GM23338 (cell line): Measurements from ENCODE around the gene RPL12. TPM values are rescaled to one million over a fixed set of nuclear protein-coding genes. Genes with fewer than 3 reads are reported as not detected.

Source experiments
- ATAC-seq: fragments of 200-7000 bp; cut with Tn5 transposase; 3 replicates; pipeline ENCODE4 v1.9.1; 2020
- DNase-seq: peaks from one replicate; pipeline ENCODE4 v3.0.0-alpha.2; 2015; ENCODE audit warnings: low spot score
- H2AFZ ChIP-seq: fragments of 200-600 bp; sonication (generic); 2 replicates; pipeline ENCODE4 v1.8.0; 2016; ENCODE audit warnings: antibody characterized with exemption, mild to moderate bottlenecking, moderate library complexity
- H3F3A ChIP-seq: fragments of 200-600 bp; sonication (generic); replicated peaks from 2 replicates; pipeline ENCODE4 v1.8.0; 2017; ENCODE audit warnings: antibody characterized with exemption, mixed run types, low read depth
- H3K27ac ChIP-seq: fragments of 200-600 bp; sonication (generic); 2 replicates; pipeline ENCODE4 v1.6.1; 2016; ENCODE audit warnings: low read depth
- H3K27me3 ChIP-seq: fragments of 200-600 bp; sonication (generic); 2 replicates; pipeline ENCODE4 v1.8.0; 2016; ENCODE audit warnings: mild to moderate bottlenecking, mixed run types, moderate library complexity; ENCODE audit not compliant: insufficient read depth
- H3K36me3 ChIP-seq: fragments of 200-600 bp; sonication (generic); 2 replicates; pipeline ENCODE4 v1.8.0; 2016; ENCODE audit warnings: mild to moderate bottlenecking; ENCODE audit not compliant: insufficient read depth
- H3K4me1 ChIP-seq: fragments of 200-600 bp; sonication (generic); 2 replicates; pipeline ENCODE4 v1.8.0; 2016; ENCODE audit warnings: mild to moderate bottlenecking, moderate library complexity; ENCODE audit not compliant: insufficient read depth
- H3K4me2 ChIP-seq: fragments of 200-600 bp; sonication (generic); 2 replicates; pipeline ENCODE4 v1.7.1; 2017; ENCODE audit warnings: mixed run types
- H3K4me3 ChIP-seq: fragments of 200-600 bp; sonication (generic); 2 replicates; pipeline ENCODE4 v1.6.1; 2016; ENCODE audit warnings: mixed run types
- H3K79me2 ChIP-seq: fragments of 200-600 bp; sonication (generic); replicated peaks from 2 replicates; pipeline ENCODE4 v1.8.0; 2017; ENCODE audit warnings: mild to moderate bottlenecking; ENCODE audit not compliant: insufficient read depth
- H3K9me2 ChIP-seq: fragments of 200-600 bp; sonication (generic); 2 replicates; pipeline ENCODE4 v1.8.0; 2017; ENCODE audit not compliant: insufficient read depth
- H4K20me1 ChIP-seq: fragments of 200-600 bp; sonication (generic); replicated peaks from 2 replicates; pipeline ENCODE4 v1.8.0; 2017; ENCODE audit warnings: mild to moderate bottlenecking; ENCODE audit not compliant: insufficient read depth
- H3K27ac Mint-ChIP-seq: 2 replicates; pipeline ENCODE4 v1.8.0; 2020; ENCODE audit warnings: inconsistent platforms, mild to moderate bottlenecking, moderate library complexity, mixed read lengths
- H3K27me3 Mint-ChIP-seq: 3 replicates; pipeline ENCODE4 v1.8.0; 2022; ENCODE audit warnings: low read depth, mild to moderate bottlenecking, moderate library complexity, mixed read lengths, inconsistent platforms; ENCODE audit not compliant: insufficient read depth, poor library complexity
- H3K36me3 Mint-ChIP-seq: 3 replicates; pipeline ENCODE4 v1.8.0; 2021; ENCODE audit warnings: low read depth, mild to moderate bottlenecking, inconsistent platforms, moderate library complexity, mixed read lengths
- H3K4me1 Mint-ChIP-seq: 3 replicates; pipeline ENCODE4 v1.8.0; 2020; ENCODE audit warnings: mild to moderate bottlenecking, inconsistent platforms, mixed read lengths
- H3K4me3 Mint-ChIP-seq: 3 replicates; pipeline ENCODE4 v1.8.0; 2021; ENCODE audit warnings: moderate library complexity, mild to moderate bottlenecking, inconsistent platforms, mixed read lengths
- H3K9me3 Mint-ChIP-seq: 3 replicates; pipeline ENCODE4 v1.8.0; 2020; ENCODE audit warnings: moderate library complexity, mild to moderate bottlenecking, inconsistent platforms, mixed read lengths
- ETS1 ChIP-seq: IDR thresholded peaks from 2 replicates; pipeline ENCODE4 v1.6.1; 2016; ENCODE audit warnings: antibody characterized with exemption
- EZH2phosphoT487 ChIP-seq: fragments of 200-600 bp; sonication (generic); IDR thresholded peaks from one replicate; pipeline ENCODE4 v1.8.1; 2018; ENCODE audit warnings: antibody characterized with exemption; ENCODE audit not compliant: unreplicated experiment
- POLR2AphosphoS5 ChIP-seq: IDR thresholded peaks from 2 replicates; pipeline ENCODE4 v1.6.1; 2016; ENCODE audit warnings: antibody characterized with exemption, low read depth
- REST ChIP-seq: IDR thresholded peaks from one replicate; pipeline ENCODE4 v1.6.1; 2018; ENCODE audit warnings: antibody characterized with exemption; ENCODE audit not compliant: unreplicated experiment
- STAT1 ChIP-seq: IDR thresholded peaks from one replicate; pipeline ENCODE4 v1.6.1; 2016; ENCODE audit warnings: antibody characterized with exemption; ENCODE audit not compliant: unreplicated experiment
- ZNF331 ChIP-seq: fragments of 250-450 bp; sonication (Bioruptor Pico); IDR thresholded peaks from 2 replicates; pipeline ENCODE4 v1.5.0; 2020; ENCODE audit warnings: low read depth, mild to moderate bottlenecking, moderate library complexity
- ZNF462 ChIP-seq: fragments of 250-450 bp; sonication (Bioruptor Pico); IDR thresholded peaks from 2 replicates; pipeline ENCODE4 v1.5.0; 2020; ENCODE audit warnings: mild to moderate bottlenecking, moderate library complexity
- polyA plus RNA-seq: library from polyadenylated mRNA; unstranded; fragments of >200 nt; fragmentation: Nextera tagmentation; extraction: Ambion mirVana; gene quantifications from 2 replicates; pipeline ENCODE4 v1.2.1, GENCODE V29; 2016
- total RNA-seq: library from RNA; depleted of rRNA; stranded (reverse); fragments of >200 nt; shearing (Covaris generic); gene quantifications from 2 replicates; pipeline ENCODE4 v1.2.3, GENCODE V29; 2014

RPL12 gene
- total and polyA plus RNA-seq, 2 experiments from 2014 or later = 2,121 to 2,596 TPM

- Histone ChIP-seq H3K27ac (peak overlapping the region; percentile 69; the same call in 1 of the 2 replicates), H3K79me2 (no peaks in the 10 kb centered on the region), H2AFZ (no peak overlapping the region), H3K9me2 (no peaks in the 10 kb centered on the region), H3K4me1 (no peaks in the 10 kb centered on the region), H3K36me3 (no peaks in the 10 kb centered on the region), H4K20me1 (no peaks in the 10 kb centered on the region), H3K27me3 (no peaks in the 10 kb centered on the region), H3K4me2 (no peak overlapping the region), H3K4me3 (no peak overlapping the region), H3F3A (no peaks in the 10 kb centered on the region)
- Mint-ChIP-seq H3K27me3 (peaks cover 9% of the 10 kb centered on the region), H3K9me3 (no peaks in the 10 kb centered on the region), H3K4me3 (no peak overlapping the region), H3K36me3 (peaks cover 5% of the 10 kb centered on the region), H3K4me1 (peaks cover 3% of the 10 kb centered on the region; the same call in 2 of the 3 replicates), H3K27ac (no peak overlapping the region)
- ATAC-seq (no peak), DNase-seq (no peak)
- TF ChIP-seq REST (no peak), ZNF331 (CRISPR knock-in tag) (no peak), ETS1 (no peak)
Measured at GRCh38 chr9:127406799-127407491, 44.3 kb downstream of the RPL12 start.

- Mint-ChIP-seq H3K9me3 (no peaks in the 10 kb centered on the region), H3K4me1 (peaks cover 3% of the 10 kb centered on the region; the same call in 2 of the 3 replicates), H3K36me3 (peaks cover 5% of the 10 kb centered on the region), H3K4me3 (no peak overlapping the region), H3K27ac (no peak overlapping the region), H3K27me3 (peaks cover 8% of the 10 kb centered on the region)
- H3K79me2 ChIP-seq = no peaks in the 10 kb centered on the region
- H3K4me2 ChIP-seq = no peak overlapping the region
- no peak overlapping the region for H3K27ac ChIP-seq
- no peaks in the 10 kb centered on the region for H3K27me3 ChIP-seq
- no peak for DNase-seq
- no peaks in the 10 kb centered on the region for H3F3A ChIP-seq
- H3K9me2 ChIP-seq = no peaks in the 10 kb centered on the region
- H3K4me3 ChIP-seq = no peak overlapping the region
- no peaks in the 10 kb centered on the region for H3K4me1 ChIP-seq
- no peak for ATAC-seq
- H4K20me1 ChIP-seq = no peaks in the 10 kb centered on the region
- H3K36me3 ChIP-seq = no peaks in the 10 kb centered on the region
- H2AFZ ChIP-seq = no peak overlapping the region
- TF ChIP-seq ETS1 = no peak
- TF ChIP-seq STAT1 = no peak
- no peak for TF ChIP-seq ZNF462 (CRISPR knock-in tag)
- TF ChIP-seq EZH2phosphoT487 = no peak
- no peak for TF ChIP-seq POLR2AphosphoS5
Measured at GRCh38 chr9:127405344-127406125, 45.7 kb downstream of the RPL12 start.
